ENCODE results near the gene TP53TG3. TPM values are rescaled to one million over a fixed set of nuclear protein-coding genes. Genes with fewer than 3 reads are reported as not detected.
"Not testable (repeated sequence)": the region's sequence is repeated elsewhere in the genome, so short reads cannot be mapped to it uniquely, and the experiment has no call there.

Gene TP53TG3
- not detected for polyA plus RNA-seq
- long read RNA-seq, donor 1, result 0 reads
- long read RNA-seq, donor 2, result 0 reads
- long read RNA-seq, donor 3, result 0 reads
- long read RNA-seq, donor 4, result 0 reads
- long read RNA-seq, donor 5, result 0 reads
- long read RNA-seq, donor 6, result 0 reads
- long read RNA-seq, donor 7, result 0 reads
- long read RNA-seq, donor 8, result 0 reads
- long read RNA-seq, donor 9, result 0 reads
- long read RNA-seq, donor 10, result 0 reads

- H3K4me1 ChIP-seq (ENCODE audit: control insufficient read depth in 3 of 3, insufficient read depth in 2 of 3, low read depth in 1 of 3, low read length in 2 of 3); H3K4me3 ChIP-seq (ENCODE audit: low read depth in 1 of 3, low read length in 3 of 3); DNase-seq; H3K27me3 ChIP-seq (ENCODE audit: control insufficient read depth in 3 of 3, insufficient read depth in 3 of 3, low read length in 3 of 3); FAIRE-seq; H3K36me3 ChIP-seq (ENCODE audit: control insufficient read depth in 3 of 3, insufficient read depth in 2 of 3, low read depth in 1 of 3, low read length in 3 of 3); H3K27ac ChIP-seq (ENCODE audit: low read depth in 1 of 3, low read length in 2 of 3); H3K9me3 ChIP-seq (ENCODE audit: control insufficient read depth in 2 of 2, insufficient read depth in 1 of 2, low read depth in 1 of 2, low read length in 1 of 2): not testable (repeated sequence)
- WGBS, 3 donors, result no CpG with 5 or more reads among the region's 25 CpGs
Observed at GRCh38 chr16:32676065-32676464, at the start of gene TP53TG3. TSS of gene TP53TG3 (minus strand) at chr16:32676165. CDS start at chr16:32676097, 68 bp downstream.

- not testable (repeated sequence) for H3K9me3 ChIP-seq (ENCODE audit: control insufficient read depth in 2 of 2, insufficient read depth in 1 of 2, low read depth in 1 of 2, low read length in 1 of 2); H3K4me3 ChIP-seq (ENCODE audit: low read depth in 1 of 3, low read length in 3 of 3); H3K4me1 ChIP-seq (ENCODE audit: control insufficient read depth in 3 of 3, insufficient read depth in 2 of 3, low read depth in 1 of 3, low read length in 2 of 3); H3K27me3 ChIP-seq (ENCODE audit: control insufficient read depth in 3 of 3, insufficient read depth in 3 of 3, low read length in 3 of 3); FAIRE-seq; H3K27ac ChIP-seq (ENCODE audit: low read depth in 1 of 3, low read length in 2 of 3); H3K36me3 ChIP-seq (ENCODE audit: control insufficient read depth in 3 of 3, insufficient read depth in 2 of 3, low read depth in 1 of 3, low read length in 3 of 3); DNase-seq
- 63 to 93% (median 71%) methylated on average over 11 to 49 of the region's 49 CpGs for WGBS, 3 donors
Observed at GRCh38 chr16:32650876-32651275, 25.1 kb downstream of the TP53TG3 start.

GRCh38 chr16:32647562-32647961, 28.4 kb downstream of the TP53TG3 start:
- not testable (repeated sequence) for H3K27ac ChIP-seq (ENCODE audit: low read depth in 1 of 3, low read length in 2 of 3); H3K4me3 ChIP-seq (ENCODE audit: low read depth in 1 of 3, low read length in 3 of 3); H3K4me1 ChIP-seq (ENCODE audit: control insufficient read depth in 3 of 3, insufficient read depth in 2 of 3, low read depth in 1 of 3, low read length in 2 of 3); H3K36me3 ChIP-seq (ENCODE audit: control insufficient read depth in 3 of 3, insufficient read depth in 2 of 3, low read depth in 1 of 3, low read length in 3 of 3); DNase-seq; H3K27me3 ChIP-seq (ENCODE audit: control insufficient read depth in 3 of 3, insufficient read depth in 3 of 3, low read length in 3 of 3); H3K9me3 ChIP-seq (ENCODE audit: control insufficient read depth in 2 of 2, insufficient read depth in 1 of 2, low read depth in 1 of 2, low read length in 1 of 2)
- no CpG with 5 or more reads among the region's 1 CpG for WGBS, 3 donors
- FAIRE-seq, result peak; percentile 97

GRCh38 chr16:32646780-32647179, 29.2 kb downstream of the TP53TG3 start:
- DNase-seq; H3K9me3 ChIP-seq (ENCODE audit: control insufficient read depth in 2 of 2, insufficient read depth in 1 of 2, low read depth in 1 of 2, low read length in 1 of 2); H3K4me1 ChIP-seq (ENCODE audit: control insufficient read depth in 3 of 3, insufficient read depth in 2 of 3, low read depth in 1 of 3, low read length in 2 of 3); H3K36me3 ChIP-seq (ENCODE audit: control insufficient read depth in 3 of 3, insufficient read depth in 2 of 3, low read depth in 1 of 3, low read length in 3 of 3); H3K4me3 ChIP-seq (ENCODE audit: low read depth in 1 of 3, low read length in 3 of 3); H3K27ac ChIP-seq (ENCODE audit: low read depth in 1 of 3, low read length in 2 of 3); H3K27me3 ChIP-seq (ENCODE audit: control insufficient read depth in 3 of 3, insufficient read depth in 3 of 3, low read length in 3 of 3): not testable (repeated sequence)
- WGBS, 3 donors, result 48 to 68% (median 53%) methylated on average over 1 of the region's 2 CpGs
- peak; percentile 95 for FAIRE-seq

- H3K9me3 ChIP-seq (ENCODE audit: control insufficient read depth in 2 of 2, insufficient read depth in 1 of 2, low read depth in 1 of 2, low read length in 1 of 2); H3K36me3 ChIP-seq (ENCODE audit: control insufficient read depth in 3 of 3, insufficient read depth in 2 of 3, low read depth in 1 of 3, low read length in 3 of 3); H3K27ac ChIP-seq (ENCODE audit: low read depth in 1 of 3, low read length in 2 of 3); H3K4me3 ChIP-seq (ENCODE audit: low read depth in 1 of 3, low read length in 3 of 3); H3K4me1 ChIP-seq (ENCODE audit: control insufficient read depth in 3 of 3, insufficient read depth in 2 of 3, low read depth in 1 of 3, low read length in 2 of 3); H3K27me3 ChIP-seq (ENCODE audit: control insufficient read depth in 3 of 3, insufficient read depth in 3 of 3, low read length in 3 of 3); DNase-seq: not testable (repeated sequence)
- FAIRE-seq, result peak; percentile 92
- WGBS, 3 donors, result 6 to 15% (median 14%) methylated on average over 1 of the region's 2 CpGs
Observed at GRCh38 chr16:32646177-32646576, 29.8 kb downstream of the TP53TG3 start.

GRCh38 chr16:32645278-32645908, 30.6 kb downstream of the TP53TG3 start:
- WGBS, 3 donors, result 58 to 68% (median 67%) methylated on average over 6 of the region's 6 CpGs
- not testable (repeated sequence) for FAIRE-seq; H3K36me3 ChIP-seq (ENCODE audit: control insufficient read depth in 3 of 3, insufficient read depth in 2 of 3, low read depth in 1 of 3, low read length in 3 of 3); H3K27me3 ChIP-seq (ENCODE audit: control insufficient read depth in 3 of 3, insufficient read depth in 3 of 3, low read length in 3 of 3); H3K4me3 ChIP-seq (ENCODE audit: low read depth in 1 of 3, low read length in 3 of 3); H3K9me3 ChIP-seq (ENCODE audit: control insufficient read depth in 2 of 2, insufficient read depth in 1 of 2, low read depth in 1 of 2, low read length in 1 of 2); H3K27ac ChIP-seq (ENCODE audit: low read depth in 1 of 3, low read length in 2 of 3); H3K4me1 ChIP-seq (ENCODE audit: control insufficient read depth in 3 of 3, insufficient read depth in 2 of 3, low read depth in 1 of 3, low read length in 2 of 3)
- peak in 1 of 2 donors; percentile 5 for DNase-seq

- H3K27ac ChIP-seq (ENCODE audit: low read depth in 1 of 3, low read length in 2 of 3); H3K9me3 ChIP-seq (ENCODE audit: control insufficient read depth in 2 of 2, insufficient read depth in 1 of 2, low read depth in 1 of 2, low read length in 1 of 2); H3K27me3 ChIP-seq (ENCODE audit: control insufficient read depth in 3 of 3, insufficient read depth in 3 of 3, low read length in 3 of 3); H3K4me3 ChIP-seq (ENCODE audit: low read depth in 1 of 3, low read length in 3 of 3); H3K36me3 ChIP-seq (ENCODE audit: control insufficient read depth in 3 of 3, insufficient read depth in 2 of 3, low read depth in 1 of 3, low read length in 3 of 3); H3K4me1 ChIP-seq (ENCODE audit: control insufficient read depth in 3 of 3, insufficient read depth in 2 of 3, low read depth in 1 of 3, low read length in 2 of 3); DNase-seq: not testable (repeated sequence)
- peak; percentile 86 for FAIRE-seq
- 0 to 25% (median 16%) methylated on average over 1 of the region's 1 CpG for WGBS, 3 donors
Observed at GRCh38 chr16:32644715-32645114, 31.2 kb downstream of the TP53TG3 start.

- not testable (repeated sequence) for H3K4me3 ChIP-seq (ENCODE audit: low read depth in 1 of 3, low read length in 3 of 3); H3K27ac ChIP-seq (ENCODE audit: low read depth in 1 of 3, low read length in 2 of 3); FAIRE-seq; DNase-seq; H3K9me3 ChIP-seq (ENCODE audit: control insufficient read depth in 2 of 2, insufficient read depth in 1 of 2, low read depth in 1 of 2, low read length in 1 of 2); H3K36me3 ChIP-seq (ENCODE audit: control insufficient read depth in 3 of 3, insufficient read depth in 2 of 3, low read depth in 1 of 3, low read length in 3 of 3); H3K27me3 ChIP-seq (ENCODE audit: control insufficient read depth in 3 of 3, insufficient read depth in 3 of 3, low read length in 3 of 3); H3K4me1 ChIP-seq (ENCODE audit: control insufficient read depth in 3 of 3, insufficient read depth in 2 of 3, low read depth in 1 of 3, low read length in 2 of 3)
- no CpG with 5 or more reads among the region's 20 CpGs for WGBS, 3 donors
Observed at GRCh38 chr16:32637614-32638013, 38.4 kb downstream of the TP53TG3 start.

GRCh38 chr16:32632096-32632495, 43.9 kb downstream of the TP53TG3 start:
- H3K4me1 ChIP-seq (ENCODE audit: control insufficient read depth in 3 of 3, insufficient read depth in 2 of 3, low read depth in 1 of 3, low read length in 2 of 3); H3K27me3 ChIP-seq (ENCODE audit: control insufficient read depth in 3 of 3, insufficient read depth in 3 of 3, low read length in 3 of 3); H3K36me3 ChIP-seq (ENCODE audit: control insufficient read depth in 3 of 3, insufficient read depth in 2 of 3, low read depth in 1 of 3, low read length in 3 of 3); H3K4me3 ChIP-seq (ENCODE audit: low read depth in 1 of 3, low read length in 3 of 3); DNase-seq; H3K27ac ChIP-seq (ENCODE audit: low read depth in 1 of 3, low read length in 2 of 3); H3K9me3 ChIP-seq (ENCODE audit: control insufficient read depth in 2 of 2, insufficient read depth in 1 of 2, low read depth in 1 of 2, low read length in 1 of 2); FAIRE-seq: not testable (repeated sequence)
- 85 to 94% (median 87%) methylated on average over 4 to 6 of the region's 8 CpGs for WGBS, 3 donors
